Thymus (tissue), 2 donors: ENCODE results near the gene FPGS. TPM values are rescaled to one million over a fixed set of nuclear protein-coding genes. Genes with fewer than 3 reads are reported as not detected.

Experiments
- polyA plus RNA-seq: library from polyadenylated mRNA; stranded (reverse); fragments of 200-250 nt; gene quantifications from one replicate; pipeline ENCODE4 v1.2.3, GENCODE V29; 2013
- total RNA-seq: library from RNA; stranded (reverse); fragments of 120-200 nt; gene quantifications from one replicate; pipeline ENCODE4 v1.2.4, GENCODE V29; 2013
- donor health status: healthy.

Gene FPGS
- total and polyA plus RNA-seq, 2 donors, result 30.4 to 48.4 TPM

Other genes starting within 250 kb of the FPGS start
- 2.7 TPM for gene STXBP1, start 190.6 kb upstream of the FPGS start, total RNA-seq
- gene STXBP1, start 190.6 kb upstream of the FPGS start, polyA plus RNA-seq, result 10.2 TPM
- gene CFAP157, start 95.9 kb upstream of the FPGS start, total RNA-seq, result 0.05 TPM
- gene CFAP157, start 95.9 kb upstream of the FPGS start, polyA plus RNA-seq, result 0.62 TPM
- gene PTRH1, start 87.2 kb upstream of the FPGS start, total RNA-seq, result 16.3 TPM
- 12.2 TPM for gene PTRH1, start 87.2 kb upstream of the FPGS start, polyA plus RNA-seq
- gene TTC16, start 86.8 kb upstream of the FPGS start, total RNA-seq, result 0.09 TPM
- 0.18 TPM for gene TTC16, start 86.8 kb upstream of the FPGS start, polyA plus RNA-seq
- gene TOR2A, start 67.6 kb upstream of the FPGS start, total RNA-seq, result 7.2 TPM
- 19.3 TPM for gene TOR2A, start 67.6 kb upstream of the FPGS start, polyA plus RNA-seq
- 18.2 TPM for gene SH2D3C, start 24.2 kb upstream of the FPGS start, total RNA-seq
- gene SH2D3C, start 24.2 kb upstream of the FPGS start, polyA plus RNA-seq, result 25.1 TPM
- 38.9 TPM for gene CDK9, start 16.8 kb upstream of the FPGS start, total RNA-seq
- 122 TPM for gene CDK9, start 16.8 kb upstream of the FPGS start, polyA plus RNA-seq
- 1.7 TPM for gene ENG, start 51.8 kb downstream of the FPGS start, total RNA-seq
- gene ENG, start 51.8 kb downstream of the FPGS start, polyA plus RNA-seq, result 48.2 TPM
- 6.6 TPM for gene AK1, start 74.8 kb downstream of the FPGS start, total RNA-seq
- gene AK1, start 74.8 kb downstream of the FPGS start, polyA plus RNA-seq, result 66.2 TPM
- 16.2 TPM for gene ST6GALNAC6, start 96.7 kb downstream of the FPGS start, total RNA-seq
- gene ST6GALNAC6, start 96.7 kb downstream of the FPGS start, polyA plus RNA-seq, result 42.8 TPM
- gene ST6GALNAC4, start 114.2 kb downstream of the FPGS start, total RNA-seq, result 8.5 TPM
- 12.8 TPM for gene ST6GALNAC4, start 114.2 kb downstream of the FPGS start, polyA plus RNA-seq
- 0.33 TPM for gene PIP5KL1, start 127.9 kb downstream of the FPGS start, total RNA-seq
- 1.2 TPM for gene PIP5KL1, start 127.9 kb downstream of the FPGS start, polyA plus RNA-seq
- gene DPM2, start 135.0 kb downstream of the FPGS start, total RNA-seq, result 17.9 TPM
- 32.8 TPM for gene DPM2, start 135.0 kb downstream of the FPGS start, polyA plus RNA-seq
- gene EEIG1, start 178.1 kb downstream of the FPGS start, total RNA-seq, result 12.9 TPM
- gene EEIG1, start 178.1 kb downstream of the FPGS start, polyA plus RNA-seq, result 51.4 TPM